OCI-LY7 (cell line): Measurements from ENCODE around the gene PHF20. TPM values are rescaled to one million over a fixed set of nuclear protein-coding genes. Genes with fewer than 3 reads are reported as not detected.
A peak's percentile ranks its signal among the peaks of the same experiment; 100 is the strongest.

Source experiments
- BruUV-seq: library from RNA; stranded (reverse); fragments of 400-500 nt; replicated peaks from 2 replicates; lab custom pipeline; 2021; lab: Mats Ljungman, UMichigan
- CTCF ChIA-PET: fragments of 300-600 bp; sonication (Branson Sonifier 250); formaldehyde crosslinking; loops from one replicate; lab custom pipeline; 2022; ENCODE audit warnings: antibody characterized with exemption; ENCODE audit not compliant: unreplicated experiment; lab: Charles Lee
- POLR2A ChIA-PET: fragments of 300-600 bp; sonication (Branson Sonifier 250); formaldehyde crosslinking; loops from one replicate; lab custom pipeline; 2022; ENCODE audit warnings: antibody characterized with exemption; lab: Charles Lee
- DNase-seq: peaks from one replicate; pipeline ENCODE4 v3.0.0-alpha.2; 2015; ENCODE audit warnings: low spot score
- H2AFZ ChIP-seq: fragments of 200-600 bp; sonication (generic), shearing (Covaris generic); 2 replicates; pipeline ENCODE4 v1.6.1; 2014; ENCODE audit warnings: mild to moderate bottlenecking, antibody characterized with exemption, low read length, moderate library complexity
- H3K27ac ChIP-seq: fragments of 200-600 bp; sonication (generic); 2 replicates; pipeline ENCODE4 v1.5.1; 2014; ENCODE audit warnings: mixed run types, low read depth, mild to moderate bottlenecking, moderate library complexity, low read length, inconsistent platforms; ENCODE audit not compliant: poor library complexity, severe bottlenecking
- H3K36me3 ChIP-seq: fragments of 200-600 bp; sonication (generic); 2 replicates; pipeline ENCODE4 v1.6.1; 2014; ENCODE audit warnings: mild to moderate bottlenecking, antibody characterized with exemption, low read length, moderate library complexity, mixed read lengths; ENCODE audit not compliant: insufficient read depth
- H3K4me1 ChIP-seq: fragments of 200-600 bp; sonication (generic); 2 replicates; pipeline ENCODE4 v1.5.1; 2014; ENCODE audit warnings: mild to moderate bottlenecking, low read length; ENCODE audit not compliant: insufficient read depth, poor library complexity, severe bottlenecking
- H3K4me2 ChIP-seq: fragments of 200-600 bp; sonication (generic); 2 replicates; pipeline ENCODE4 v1.6.1; 2014; ENCODE audit warnings: mild to moderate bottlenecking, low read length
- H3K4me3 ChIP-seq: fragments of 200-600 bp; sonication (generic); 2 replicates; pipeline ENCODE4 v1.5.1; 2014; ENCODE audit warnings: mild to moderate bottlenecking, low read depth, low read length; ENCODE audit not compliant: poor library complexity, severe bottlenecking
- H3K79me2 ChIP-seq: fragments of 200-600 bp; sonication (generic); 2 replicates; pipeline ENCODE4 v1.6.1; 2016; ENCODE audit warnings: low read depth, mild to moderate bottlenecking, low read length, moderate library complexity, mixed read lengths; ENCODE audit not compliant: insufficient read depth
- H3K9me2 ChIP-seq: fragments of 200-600 bp; sonication (generic); 2 replicates; pipeline ENCODE4 v1.6.1; 2016; ENCODE audit warnings: mild to moderate bottlenecking, low read length, mixed read lengths; ENCODE audit not compliant: insufficient read depth
- H3K9me3 ChIP-seq: fragments of 200-600 bp; sonication (generic); 2 replicates; pipeline ENCODE4 v1.6.1; 2014; ENCODE audit warnings: mild to moderate bottlenecking, mixed run types, low read length, mixed read lengths
- H4K20me1 ChIP-seq: fragments of 200-600 bp; sonication (generic); 2 replicates; pipeline ENCODE4 v1.6.1; 2014; ENCODE audit warnings: mild to moderate bottlenecking, antibody characterized with exemption, low read length, moderate library complexity, mixed read lengths; ENCODE audit not compliant: insufficient read depth
- EZH2phosphoT487 ChIP-seq: fragments of 200-600 bp; sonication (generic); IDR thresholded peaks from 2 replicates; pipeline ENCODE4 v1.6.1; 2018; ENCODE audit warnings: low read depth, borderline replicate concordance, mild to moderate bottlenecking, mixed run types, antibody characterized with exemption, low read length, moderate library complexity, mixed read lengths
- intact Hi-C: fragments of 100-400 bp; cut with micrococcal nuclease; formaldehyde crosslinking; loops from one replicate; pipeline ENCODE4 v1.10.0; 2022; ENCODE audit not compliant: unreplicated experiment
- total RNA-seq, 2 experiments: library from RNA; depleted of rRNA in 1 of 2; stranded (reverse); fragments of >200 nt in 1 of 2; shearing (Covaris generic) in 1 of 2; gene quantifications; 2 replicates each; pipeline ENCODE4 v1.2.3, GENCODE V29; 2014 to 2022
- TF ChIP-seq, protein P1 (sequence below): fragments of 200-600 bp; sonication (generic); conservative IDR thresholded peaks from 2 replicates; pipeline ENCODE4 v1.5.1; 2014; ENCODE audit warnings: mild to moderate bottlenecking, antibody characterized with exemption, low read length, moderate library complexity, mixed read lengths

PHF20 gene
- total RNA-seq, 2 experiments from 2014 or later, result 37.9 to 47.8 TPM

DNA sequence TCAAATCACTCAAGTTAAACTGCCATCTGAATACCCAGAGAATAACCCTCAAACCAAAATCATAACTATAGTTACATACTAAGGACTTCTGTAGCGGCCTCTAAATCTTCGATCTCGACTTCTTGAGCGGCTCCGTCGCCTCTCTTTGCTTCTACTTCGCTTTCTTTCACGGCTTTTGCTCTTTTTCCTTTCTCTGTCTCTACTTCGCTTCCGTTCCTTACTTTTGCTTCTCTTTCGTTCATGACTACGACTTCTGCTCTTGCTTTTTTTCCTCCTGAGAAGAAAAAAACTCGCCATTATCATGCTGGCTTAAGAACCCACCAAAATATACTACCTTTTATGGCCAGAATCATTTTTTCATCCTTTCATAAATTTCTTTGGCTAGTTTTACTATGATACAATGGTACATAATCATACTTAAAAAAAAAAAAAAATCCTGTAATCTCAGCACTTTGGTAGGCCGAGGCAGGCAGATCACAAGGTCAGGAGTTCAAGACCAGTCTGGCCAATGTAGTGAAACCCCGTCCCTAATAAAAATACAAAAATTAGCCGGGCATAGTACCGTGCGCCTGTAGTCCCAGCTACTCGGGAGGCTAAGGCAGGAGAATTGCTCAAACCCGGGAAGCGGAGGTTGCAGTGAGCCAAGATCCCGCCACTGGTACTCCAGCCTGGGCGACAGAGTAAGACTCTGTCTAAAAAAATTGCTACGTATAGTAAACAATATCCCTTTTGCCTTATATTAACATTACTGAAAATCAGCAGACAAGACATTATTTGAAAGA lies 39.8 kb upstream of the PHF20 start:
- no TSS peak for BruUV-seq
- intact Hi-C loops, result no loop called here
- Histone ChIP-seq H3K36me3 (peaks cover 99% of the 10 kb centered on the region), H4K20me1 (peaks cover 65% of the 10 kb centered on the region), H3K9me3 (no peaks in the 10 kb centered on the region), H3K4me3 (no peak overlapping the region), H3K79me2 (peaks cover 95% of the 10 kb centered on the region), H2AFZ (no peak overlapping the region), H3K4me2 (no peak overlapping the region), H3K9me2 (no peaks in the 10 kb centered on the region), H3K4me1 (peaks cover 20% of the 10 kb centered on the region), H3K27ac (no peak overlapping the region)
- TF ChIP-seq, protein P1, sequence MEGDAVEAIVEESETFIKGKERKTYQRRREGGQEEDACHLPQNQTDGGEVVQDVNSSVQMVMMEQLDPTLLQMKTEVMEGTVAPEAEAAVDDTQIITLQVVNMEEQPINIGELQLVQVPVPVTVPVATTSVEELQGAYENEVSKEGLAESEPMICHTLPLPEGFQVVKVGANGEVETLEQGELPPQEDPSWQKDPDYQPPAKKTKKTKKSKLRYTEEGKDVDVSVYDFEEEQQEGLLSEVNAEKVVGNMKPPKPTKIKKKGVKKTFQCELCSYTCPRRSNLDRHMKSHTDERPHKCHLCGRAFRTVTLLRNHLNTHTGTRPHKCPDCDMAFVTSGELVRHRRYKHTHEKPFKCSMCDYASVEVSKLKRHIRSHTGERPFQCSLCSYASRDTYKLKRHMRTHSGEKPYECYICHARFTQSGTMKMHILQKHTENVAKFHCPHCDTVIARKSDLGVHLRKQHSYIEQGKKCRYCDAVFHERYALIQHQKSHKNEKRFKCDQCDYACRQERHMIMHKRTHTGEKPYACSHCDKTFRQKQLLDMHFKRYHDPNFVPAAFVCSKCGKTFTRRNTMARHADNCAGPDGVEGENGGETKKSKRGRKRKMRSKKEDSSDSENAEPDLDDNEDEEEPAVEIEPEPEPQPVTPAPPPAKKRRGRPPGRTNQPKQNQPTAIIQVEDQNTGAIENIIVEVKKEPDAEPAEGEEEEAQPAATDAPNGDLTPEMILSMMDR, result no peak
- TF ChIP-seq EZH2phosphoT487, result no peak
- POLR2A ChIA-PET, result no interaction called here
- no peak for DNase-seq
- CTCF ChIA-PET, result no interaction called here

DNA sequence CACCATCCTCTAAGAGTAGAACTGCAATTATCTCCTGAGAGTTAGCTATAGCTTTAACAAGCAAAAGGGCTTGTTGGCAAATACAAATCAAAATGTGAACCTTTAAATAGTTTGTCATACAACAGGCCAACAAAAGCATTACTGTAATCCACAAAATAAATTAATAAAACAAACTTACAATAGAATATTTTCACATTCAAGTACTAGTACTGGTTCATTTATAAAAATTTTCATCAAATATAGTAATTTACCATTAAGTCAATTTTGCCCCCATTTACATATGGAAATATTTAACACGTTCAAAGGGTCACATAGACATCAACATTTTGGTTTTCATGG lies 39.2 kb upstream of the PHF20 start:
- no peak overlapping the region for H3K4me3 ChIP-seq
- H3K9me3 ChIP-seq, result no peaks in the 10 kb centered on the region
- H4K20me1 ChIP-seq, result peaks cover 65% of the 10 kb centered on the region
- peaks cover 97% of the 10 kb centered on the region for H3K79me2 ChIP-seq
- intact Hi-C loops, result no loop called here
- no peak for DNase-seq
- no peaks in the 10 kb centered on the region for H3K9me2 ChIP-seq
- H3K36me3 ChIP-seq, result peaks cover 100% of the 10 kb centered on the region
- H3K27ac ChIP-seq, result no peak overlapping the region
- no TSS peak for BruUV-seq
- H2AFZ ChIP-seq, result no peak overlapping the region
- ChIA-PET POLR2A (no interaction called here), CTCF (no interaction called here)
- H3K4me2 ChIP-seq, result no peak overlapping the region
- peaks cover 20% of the 10 kb centered on the region for H3K4me1 ChIP-seq
- TF ChIP-seq, protein P1, result no peak
- TF ChIP-seq EZH2phosphoT487, result no peak

DNA sequence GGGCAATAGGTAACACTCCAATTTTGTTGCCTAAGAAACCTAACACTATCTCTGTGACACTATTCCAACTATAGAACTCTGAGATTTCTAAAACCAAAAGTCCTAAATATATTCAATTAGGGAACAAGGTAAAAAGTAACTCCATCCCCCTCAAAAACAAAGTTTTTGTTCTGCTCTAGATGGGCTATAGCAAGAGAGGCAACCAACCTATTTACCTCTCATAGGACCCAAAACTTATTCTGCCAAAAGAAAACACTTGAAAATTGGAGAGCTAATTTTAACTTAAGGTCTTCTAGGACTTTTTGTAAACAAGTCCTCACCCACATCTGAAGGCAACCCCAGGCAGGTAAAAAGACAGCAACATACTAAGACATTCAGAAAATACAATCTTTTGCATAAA lies 37.4 kb upstream of the PHF20 start:
- Histone ChIP-seq H3K9me3 (no peaks in the 10 kb centered on the region), H3K4me2 (0 out of 2 replicates have a peak overlapping the region, but pooled peaks have one; percentile 0), H3K4me3 (no peak overlapping the region), H3K27ac (no peak overlapping the region), H3K79me2 (peaks cover 100% of the 10 kb centered on the region), H4K20me1 (peaks cover 75% of the 10 kb centered on the region), H3K4me1 (peaks cover 32% of the 10 kb centered on the region), H3K9me2 (no peaks in the 10 kb centered on the region), H2AFZ (no peak overlapping the region), H3K36me3 (peaks cover 100% of the 10 kb centered on the region)
- intact Hi-C loops, result no loop called here
- POLR2A ChIA-PET, result no interaction called here
- no peak for DNase-seq
- TF ChIP-seq, protein P1, result no peak
- TF ChIP-seq EZH2phosphoT487, result no peak
- BruUV-seq, result no TSS peak
- CTCF ChIA-PET, result no interaction called here
